AG04449 (cell line): Measurements from ENCODE around the gene PRCC.

Source experiments
- CTCF ChIA-PET: fragments of 350-600 bp; formaldehyde crosslinking; extraction: SDS; loops from one replicate; lab custom pipeline; 2021; ENCODE audit warnings: antibody characterized with exemption; lab: Yijun Ruan, JAX
- POLR2A ChIA-PET: fragments of 400-600, 350-600 bp; formaldehyde crosslinking; extraction: SDS; loops from one replicate; lab custom pipeline; 2020; ENCODE audit warnings: antibody characterized with exemption, inconsistent platforms; lab: Yijun Ruan, JAX
- DNase-seq: peaks from one replicate; pipeline ENCODE4 v3.0.0-alpha.2; 2010; ENCODE audit warnings: low read depth, low spot score
- H3K4me3 ChIP-seq: 2 replicates; pipeline ENCODE4 v1.5.1; 2011; ENCODE audit warnings: low read depth, mild to moderate bottlenecking, control low read depth, low read length
- CTCF ChIP-seq: IDR thresholded peaks from one replicate; pipeline ENCODE4 v1.5.1; 2011; ENCODE audit warnings: mild to moderate bottlenecking, moderate library complexity, low read length, control low read depth, inconsistent platforms; ENCODE audit not compliant: insufficient read depth; ENCODE audit errors: missing control alignments

Gene PRCC

GRCh38 chr1:156801409-156802121 is 34.2 kb downstream of the PRCC start:
- POLR2A ChIA-PET: interaction anchor here (0.6 to 1.5 kb wide), 4 partner anchors 11 to 75 kb away, joined by 3 to 4 read pairs (median 4); no protein-coding TSS in a partner anchor

DNA sequence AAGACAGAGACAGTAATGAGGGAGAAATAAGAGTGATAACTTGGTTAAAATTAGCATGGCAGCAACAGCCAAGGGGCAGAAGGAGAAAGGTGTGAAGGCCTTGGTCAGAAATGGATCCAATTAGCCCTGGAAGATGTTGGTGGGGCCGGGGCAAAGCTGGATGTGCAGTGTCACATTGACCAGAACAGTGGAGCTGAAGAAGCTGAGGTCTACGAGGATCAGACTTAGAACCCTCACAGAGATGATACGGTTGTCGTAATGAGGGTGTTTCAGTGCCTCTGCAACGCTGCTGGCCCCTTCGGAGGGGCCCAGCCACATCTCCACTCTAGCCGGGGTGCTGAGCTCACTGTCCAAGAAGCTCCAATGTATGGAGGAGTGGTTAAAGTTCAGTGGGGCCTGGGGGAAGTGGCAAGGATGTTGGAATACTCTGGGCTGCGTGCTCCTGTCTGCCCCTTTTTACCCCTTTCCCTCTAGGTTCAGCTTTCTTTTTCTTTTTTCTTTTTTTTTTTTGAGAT is 35.1 kb downstream of the PRCC start:
- TF ChIP-seq CTCF: no peak
- CTCF ChIA-PET: interaction anchor here (0.5 to 29.3 kb wide), 16 partner anchors 11 to 143 kb away, joined by 3 to 476 read pairs (median 10); partner anchors contain the start of genes INSRR, ISG20L2, LRRC71 and METTL25B
- H3K4me3 ChIP-seq: no peak overlapping the region
- no peak for DNase-seq
- POLR2A ChIA-PET: interaction anchor here (1.5 kb wide), 1 partner anchor 10 kb away, joined by 3 read pairs; no protein-coding TSS in a partner anchor

More at GRCh38 chr1:156801409-156802121, 34.2 kb downstream of the PRCC start:
- CTCF ChIA-PET: interaction anchor here (0.8 to 29.3 kb wide), 25 partner anchors 10 to 125 kb away, joined by 3 to 476 read pairs (median 7); partner anchors contain the start of genes INSRR, ISG20L2, LRRC71 and METTL25B
- peak; percentile 87 for DNase-seq
- peak; percentile 58 for TF ChIP-seq CTCF
- H3K4me3 ChIP-seq: no peak overlapping the region

GRCh38 chr1:156803086-156803851 is 35.9 kb downstream of the PRCC start:
- H3K4me3 ChIP-seq: no peak overlapping the region
- ChIA-PET POLR2A (no interaction called here), CTCF (interaction anchor here (0.7 to 29.3 kb wide), 13 partner anchors 10 to 144 kb away, joined by 3 to 476 read pairs (median 14); partner anchors contain the start of genes INSRR, ISG20L2, LRRC71 and METTL25B)
- no peak for DNase-seq
- TF ChIP-seq CTCF: no peak

DNA sequence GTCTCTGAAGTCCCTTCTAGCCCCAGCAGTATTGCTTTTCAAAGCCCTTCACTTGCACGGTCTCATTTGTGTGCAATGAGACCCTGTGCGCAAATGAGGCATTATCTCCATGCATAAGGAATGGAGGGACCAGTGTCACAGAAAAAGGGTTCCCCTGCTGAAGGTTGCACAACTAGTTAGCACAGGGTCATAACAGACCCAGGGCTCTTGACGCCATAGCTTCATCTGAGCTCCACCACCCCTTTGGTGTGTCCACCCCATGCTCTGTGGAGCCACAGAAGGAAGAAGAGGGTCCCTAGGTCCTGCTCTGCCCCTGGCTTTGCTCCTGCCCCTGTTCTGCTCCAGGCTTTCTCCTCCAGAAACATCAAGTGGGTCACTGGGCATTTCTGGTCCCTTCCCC is 36.7 kb downstream of the PRCC start:
- no peak for DNase-seq
- no peak overlapping the region for H3K4me3 ChIP-seq
- no peak for TF ChIP-seq CTCF
- POLR2A ChIA-PET: no interaction called here
- CTCF ChIA-PET: interaction anchor here (1.0 to 29.3 kb wide), 6 partner anchors 9 to 121 kb away, joined by 3 to 476 read pairs (median 68); partner anchors contain the start of genes INSRR, LRRC71, NTRK1 and SH2D2A

DNA sequence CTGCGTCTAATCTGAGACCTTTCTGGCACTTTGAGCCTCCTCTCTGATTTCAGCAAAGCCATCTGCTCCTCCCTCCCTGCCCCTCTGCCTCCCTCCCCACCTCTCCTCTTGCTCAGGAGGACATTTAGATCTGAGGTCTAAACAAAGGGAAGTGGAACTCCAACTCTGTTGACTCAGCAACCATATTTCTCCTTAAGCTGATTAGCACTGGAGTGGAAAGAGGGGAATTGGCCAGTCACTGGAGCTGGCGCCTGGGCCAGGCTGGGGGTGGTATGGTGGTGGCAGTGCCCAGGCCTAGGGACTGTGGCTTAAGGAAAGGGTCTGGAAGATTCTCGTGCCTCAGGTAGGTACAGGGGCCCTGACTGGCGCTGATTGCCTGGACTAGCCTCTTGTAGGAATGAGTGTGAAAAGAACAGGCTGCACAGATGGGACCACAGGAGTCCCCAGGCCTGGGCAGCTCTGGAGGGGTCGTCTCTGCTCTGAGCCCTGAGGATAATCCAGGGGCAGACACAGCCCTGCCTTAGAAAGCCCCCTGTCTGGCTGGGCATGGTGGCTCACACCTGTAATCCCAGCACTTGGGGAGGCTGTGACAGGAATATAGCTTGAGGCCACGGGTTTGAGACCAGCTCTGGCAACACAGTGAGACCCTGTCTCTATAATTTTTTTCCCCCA is 37.4 kb downstream of the PRCC start:
- ChIA-PET POLR2A (no interaction called here), CTCF (interaction anchor here (0.6 to 29.3 kb wide), 13 partner anchors 8 to 120 kb away, joined by 3 to 476 read pairs (median 5); partner anchors contain the start of genes INSRR, LRRC71, NTRK1 and SH2D2A)
- no peak for DNase-seq
- no peak for TF ChIP-seq CTCF
- H3K4me3 ChIP-seq: no peak overlapping the region
